Kidney (tissue), 14 donors: Measurements from ENCODE around the gene OR2B3. TPM values are rescaled to one million over a fixed set of nuclear protein-coding genes. Genes with fewer than 3 reads are reported as not detected.

Experiments used
- DNase-seq, 5 donors: peaks; one replicate each; pipeline ENCODE4 v3.0.0-alpha.2; 2013 to 2020
- FAIRE-seq: peaks from 2 replicates; lab custom pipeline; 2012; peaks lifted over from hg19 to GRCh38; lab: Jason Lieb, UNC
- H3K27ac ChIP-seq, 2 donors: one replicate each; pipeline ENCODE4 v1.7.0; 2013; ENCODE audit warnings: low read depth in 2 of 2, low read length in 2 of 2, inconsistent platforms in 1 of 2
- H3K27me3 ChIP-seq: one replicate; pipeline ENCODE4 v1.7.1; 2013; ENCODE audit warnings: low read length, inconsistent platforms; ENCODE audit not compliant: control insufficient read depth, insufficient read depth
- H3K36me3 ChIP-seq, 3 donors: one replicate each; pipeline versions ENCODE4 v1.7.0 to v1.7.1; 2013; ENCODE audit warnings: low read length in 3 of 3, control low read depth in 1 of 3, inconsistent platforms in 1 of 3; ENCODE audit not compliant: insufficient read depth in 3 of 3, control insufficient read depth in 2 of 3
- H3K4me1 ChIP-seq, 3 donors: one replicate each; pipeline versions ENCODE4 v1.7.0 to v1.7.1; 2013; ENCODE audit warnings: low read length in 3 of 3, inconsistent platforms in 1 of 3, low read depth in 1 of 3; ENCODE audit not compliant: control insufficient read depth in 2 of 3, insufficient read depth in 2 of 3
- H3K4me3 ChIP-seq, 3 donors: one replicate each; pipeline versions ENCODE4 v1.7.0 to v1.8.1; 2013; ENCODE audit warnings: low read length in 3 of 3, control low read depth in 1 of 3, inconsistent platforms in 1 of 3
- H3K9ac ChIP-seq, 3 donors: one replicate each; pipeline versions ENCODE4 v1.7.0 to v1.7.1; 2013; ENCODE audit warnings: low read length in 3 of 3, control low read depth in 1 of 3, inconsistent platforms in 1 of 3
- H3K9me3 ChIP-seq, 3 donors: one replicate each; pipeline versions ENCODE4 v1.7.0 to v1.7.1; 2013; ENCODE audit warnings: low read length in 3 of 3, control low read depth in 1 of 3, inconsistent platforms in 1 of 3; ENCODE audit not compliant: control insufficient read depth in 2 of 3, insufficient read depth in 1 of 3
- intact Hi-C: fragments of 100-400 bp; cut with DNase I; formaldehyde crosslinking; loops from one replicate; pipeline ENCODE4 v1.11.1; 2022
- polyA plus RNA-seq: library from polyadenylated mRNA; stranded (reverse); fragments of 350-450 nt; fragmentation: Illumina TruSeq; extraction: RNeasy Lipid Tissue Mini Kit (QIAGEN cat#74804); gene quantifications from one replicate; pipeline ENCODE4 v1.2.3, GENCODE V29; 2014; ENCODE audit warnings: low read depth, low replicate concordance; ENCODE audit not compliant: insufficient read depth
- total RNA-seq: library from RNA; stranded (reverse); fragmentation: NEBNext Ultra II Directional; extraction: Animal tissue kit (Norgen Biotek cat#: 25700); gene quantifications from one replicate; pipeline ENCODE4 v1.2.1, GENCODE V29; 2021
- TF ChIP-seq, protein P1 (sequence below): IDR thresholded peaks from 3 replicates; pipeline ENCODE4 v1.5.1; 2012; ENCODE audit warnings: mild to moderate bottlenecking, moderate library complexity, borderline replicate concordance; ENCODE audit not compliant: insufficient read depth; ENCODE audit errors: extremely low read depth
- donor health status: control.
- donor health status: control.
- donor health status: control.
- donor health status: control.
- donor health status: control.
- donor health status: DM: yes; HTN: yes; CAD: no.
- donor health status: Normal renal cell carcinoma (clear cell type).

OR2B3 gene
- total and polyA plus RNA-seq, 2 donors from 2014 or later: not detected

DNA sequence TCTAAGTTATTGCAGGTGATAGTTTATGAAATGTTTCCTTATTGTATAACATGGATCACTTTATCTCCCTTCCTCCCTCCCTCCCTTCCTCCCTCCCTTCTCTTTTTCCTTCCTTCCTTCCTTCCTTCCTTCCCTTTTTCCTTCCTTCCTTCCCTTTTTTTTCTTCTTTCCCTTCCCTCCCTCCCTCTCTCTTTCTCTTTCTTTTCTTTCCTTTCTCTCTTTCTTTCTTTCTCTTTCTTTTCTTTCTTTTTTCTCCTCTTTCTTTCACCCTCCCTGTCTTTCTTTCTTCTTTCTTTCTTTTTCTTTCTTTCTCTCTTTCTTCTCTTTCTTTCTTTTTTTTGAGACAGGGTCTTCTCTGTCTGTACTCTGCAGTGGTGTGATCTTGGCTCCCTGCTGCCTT lies 5.8 kb downstream of the OR2B3 start:
- H3K27me3 ChIP-seq: no peaks in the 10 kb centered on the region
- H3K4me3 ChIP-seq: no peak overlapping the region
- DNase-seq (no peak), FAIRE-seq (no peak)
- H3K4me1 ChIP-seq: no peaks in the 10 kb centered on the region
- no peaks in the 10 kb centered on the region for H3K36me3 ChIP-seq
- H3K27ac ChIP-seq: no peak overlapping the region
- no peak overlapping the region for H3K9ac ChIP-seq
- TF ChIP-seq, protein P1, sequence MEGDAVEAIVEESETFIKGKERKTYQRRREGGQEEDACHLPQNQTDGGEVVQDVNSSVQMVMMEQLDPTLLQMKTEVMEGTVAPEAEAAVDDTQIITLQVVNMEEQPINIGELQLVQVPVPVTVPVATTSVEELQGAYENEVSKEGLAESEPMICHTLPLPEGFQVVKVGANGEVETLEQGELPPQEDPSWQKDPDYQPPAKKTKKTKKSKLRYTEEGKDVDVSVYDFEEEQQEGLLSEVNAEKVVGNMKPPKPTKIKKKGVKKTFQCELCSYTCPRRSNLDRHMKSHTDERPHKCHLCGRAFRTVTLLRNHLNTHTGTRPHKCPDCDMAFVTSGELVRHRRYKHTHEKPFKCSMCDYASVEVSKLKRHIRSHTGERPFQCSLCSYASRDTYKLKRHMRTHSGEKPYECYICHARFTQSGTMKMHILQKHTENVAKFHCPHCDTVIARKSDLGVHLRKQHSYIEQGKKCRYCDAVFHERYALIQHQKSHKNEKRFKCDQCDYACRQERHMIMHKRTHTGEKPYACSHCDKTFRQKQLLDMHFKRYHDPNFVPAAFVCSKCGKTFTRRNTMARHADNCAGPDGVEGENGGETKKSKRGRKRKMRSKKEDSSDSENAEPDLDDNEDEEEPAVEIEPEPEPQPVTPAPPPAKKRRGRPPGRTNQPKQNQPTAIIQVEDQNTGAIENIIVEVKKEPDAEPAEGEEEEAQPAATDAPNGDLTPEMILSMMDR: no peak
- intact Hi-C loops: no loop called here
- no peaks in the 10 kb centered on the region for H3K9me3 ChIP-seq

DNA sequence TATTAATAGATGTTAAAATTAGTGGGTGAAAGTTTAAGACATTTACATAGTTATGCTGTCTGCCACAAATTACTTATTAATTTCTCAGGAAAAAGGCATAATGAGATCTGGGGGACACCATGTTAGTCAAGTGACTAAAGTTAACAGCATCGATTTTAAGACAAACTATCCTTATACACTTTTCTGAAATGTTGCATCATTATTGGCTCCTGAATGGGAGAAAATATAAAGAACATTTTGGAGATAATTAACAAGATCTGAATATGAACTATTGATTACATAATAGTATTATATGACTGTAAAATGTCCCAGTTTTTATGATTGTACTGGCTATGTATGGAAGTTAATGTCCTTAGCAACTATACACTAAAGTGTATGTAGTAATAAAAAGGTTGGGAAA lies 7.9 kb downstream of the OR2B3 start:
- TF ChIP-seq, protein P1: no peak
- Histone ChIP-seq H3K27me3 (no peaks in the 10 kb centered on the region), H3K9me3 (no peaks in the 10 kb centered on the region), H3K36me3 (no peaks in the 10 kb centered on the region), H3K4me1 (no peaks in the 10 kb centered on the region), H3K4me3 (no peak overlapping the region), H3K9ac (no peak overlapping the region), H3K27ac (no peak overlapping the region)
- FAIRE-seq (no peak), DNase-seq (peak in 1 of 5 donors; percentile 2)
- intact Hi-C loops: no loop called here

GRCh38 chr6:29071831-29072723 lies 15.0 kb downstream of the OR2B3 start:
- Histone ChIP-seq H3K9ac (no peak overlapping the region), H3K9me3 (no peaks in the 10 kb centered on the region), H3K36me3 (no peaks in the 10 kb centered on the region), H3K27ac (no peak overlapping the region), H3K4me3 (no peak overlapping the region), H3K27me3 (no peaks in the 10 kb centered on the region), H3K4me1 (no peaks in the 10 kb centered on the region)
- TF ChIP-seq, protein P1: peak; percentile 33
- intact Hi-C loops: no loop called here
- FAIRE-seq: no peak
- peak in 3 of 5 donors; percentile 9 to 28 (median 14) for DNase-seq
